HepG2 (cell line): ENCODE results near the gene CNNM1. TPM values are rescaled to one million over a fixed set of nuclear protein-coding genes. Genes with fewer than 3 reads are reported as not detected.

Source experiments
- ATAC-seq: fragments of 200-7000 bp; cut with Tn5 transposase; 3 replicates; pipeline ENCODE4 v1.9.1; 2020; ENCODE audit warnings: mild to moderate bottlenecking, moderate library complexity
- BruUV-seq: library from RNA; stranded (reverse); fragments of 400-500 nt; replicated peaks from 2 replicates; lab custom pipeline; 2021; lab: Mats Ljungman, UMichigan
- CTCF ChIA-PET: fragments of 300-600 bp; formaldehyde crosslinking; extraction: SDS; loops from one replicate; lab custom pipeline; 2021; ENCODE audit warnings: low total read pairs, inconsistent platforms, low intra/inter-chr PET ratio; lab: Yijun Ruan, JAX
- POLR2A ChIA-PET: fragments of 350-600 bp; sonication (Branson Sonifier 250); formaldehyde crosslinking; loops from one replicate; lab custom pipeline; 2020; ENCODE audit warnings: antibody characterized with exemption, inconsistent platforms; lab: Yijun Ruan, JAX
- DNase-seq: peaks from one replicate; pipeline ENCODE4 v3.0.0-alpha.2; 2015; ENCODE audit warnings: low spot score
- FAIRE-seq: peaks from 3 replicates; lab custom pipeline; 2011; peaks lifted over from hg19 to GRCh38; lab: Jason Lieb, UNC
- H2AFZ ChIP-seq: one replicate; pipeline ENCODE4 v1.6.1; 2011; ENCODE audit warnings: low read length, inconsistent platforms
- H3K27ac ChIP-seq: fragments of 300-600 bp; 3 replicates; pipeline ENCODE4 v1.8.0; 2011; ENCODE audit warnings: mixed run types, mild to moderate bottlenecking, mixed read lengths, low read length, inconsistent platforms; ENCODE audit not compliant: insufficient read depth; ENCODE audit errors: extremely low read length
- H3K27me3 ChIP-seq, 2 experiments: fragments of 200-600 bp in 1 of 2; 2 replicates in 1 of 2; 3 replicates in 1 of 2; pipeline versions ENCODE4 v1.6.0 to v1.8.0; 2011; ENCODE audit warnings: low read length in 2 of 2, mild to moderate bottlenecking in 2 of 2, moderate library complexity in 2 of 2, inconsistent platforms in 1 of 2; ENCODE audit not compliant: insufficient read depth in 2 of 2, control insufficient read depth in 1 of 2
- H3K36me3 ChIP-seq, 2 experiments: fragments of 200-600 bp in 1 of 2; replicated peaks in 1 of 2; 2 replicates in 1 of 2; 3 replicates in 1 of 2; pipeline versions ENCODE4 v1.5.1 to v1.8.0; 2011; ENCODE audit warnings: low read length in 2 of 2, inconsistent platforms in 1 of 2; ENCODE audit not compliant: insufficient read depth in 2 of 2, control insufficient read depth in 1 of 2
- H3K4me1 ChIP-seq: 2 replicates; pipeline ENCODE4 v1.5.1; 2012; ENCODE audit warnings: low read length, inconsistent platforms; ENCODE audit not compliant: insufficient read depth
- H3K4me2 ChIP-seq: 2 replicates; pipeline ENCODE4 v1.6.0; 2011; ENCODE audit warnings: low read depth, low read length, inconsistent platforms
- H3K4me3 ChIP-seq, 3 experiments: fragments of 200-600 bp in 1 of 3; sonication (generic), shearing (Covaris generic) in 1 of 3; replicated peaks in 1 of 3; 2 replicates each; pipeline ENCODE4 v1.5.1; 2011 to 2016; ENCODE audit warnings: low read length in 3 of 3, inconsistent platforms in 2 of 3, low read depth in 2 of 3, mild to moderate bottlenecking in 2 of 3, control low read depth in 1 of 3, mixed read lengths in 1 of 3; ENCODE audit not compliant: insufficient read depth in 1 of 3
- H3K79me2 ChIP-seq: one replicate; pipeline ENCODE4 v1.6.1; 2011; ENCODE audit warnings: low read length, inconsistent platforms; ENCODE audit not compliant: insufficient read depth
- H3K9ac ChIP-seq: 2 replicates; pipeline ENCODE4 v1.6.0; 2011; ENCODE audit warnings: mild to moderate bottlenecking, low read depth, low read length, inconsistent platforms; ENCODE audit not compliant: insufficient read depth
- H3K9me3 ChIP-seq: 2 replicates; pipeline ENCODE4 v1.5.1; 2012; ENCODE audit warnings: mild to moderate bottlenecking, low read length
- H4K20me1 ChIP-seq: 2 replicates; pipeline ENCODE4 v1.6.0; 2011; ENCODE audit warnings: inconsistent platforms, mild to moderate bottlenecking, low read length, moderate library complexity; ENCODE audit not compliant: insufficient read depth
- CEBPG ChIP-seq: IDR thresholded peaks from 2 replicates; pipeline ENCODE4 v1.6.1; 2016
- GATA4 ChIP-seq: sonication (generic); IDR thresholded peaks from 2 replicates; pipeline ENCODE4 v1.6.1; 2016; ENCODE audit warnings: antibody characterized with exemption, low read depth, borderline replicate concordance
- HNF4A ChIP-seq: sonication (generic); formaldehyde crosslinking; IDR thresholded peaks from 2 replicates; pipeline ENCODE4 v1.4.0; 2020; ENCODE audit warnings: missing genetic modification reagents
- HNRNPLL ChIP-seq: fragments of 200-400 bp; formaldehyde crosslinking; IDR thresholded peaks from 2 replicates; pipeline ENCODE4 v1.6.1; 2017; ENCODE audit warnings: mild to moderate bottlenecking, low read depth, low read length; ENCODE audit not compliant: poor library complexity, severe bottlenecking
- JUND ChIP-seq: sonication (generic); formaldehyde crosslinking; IDR thresholded peaks from 2 replicates; pipeline ENCODE4 v1.8.0; 2022; ENCODE audit warnings: mild to moderate bottlenecking, missing genetic modification reagents
- PTBP1 ChIP-seq: fragments of 200-400 bp; formaldehyde crosslinking; IDR thresholded peaks from 2 replicates; pipeline ENCODE4 v1.6.1; 2018; ENCODE audit warnings: low read length, low read depth; ENCODE audit not compliant: poor library complexity, severe bottlenecking
- RBFOX2 ChIP-seq: fragments of 200-400 bp; formaldehyde crosslinking; IDR thresholded peaks from 2 replicates; pipeline ENCODE4 v1.6.1; 2017; ENCODE audit warnings: low read depth, mild to moderate bottlenecking, low read length
- SRSF4 ChIP-seq: fragments of 200-400 bp; formaldehyde crosslinking; IDR thresholded peaks from one replicate; pipeline ENCODE4 v1.6.1; 2018; ENCODE audit warnings: mild to moderate bottlenecking, low read depth, low read length, moderate library complexity; ENCODE audit not compliant: poor library complexity, severe bottlenecking
- TFDP1 ChIP-seq: IDR thresholded peaks from 2 replicates; pipeline ENCODE4 v1.6.1; 2016; ENCODE audit warnings: missing compliant biosample characterization, missing genetic modification reagents, borderline replicate concordance
- ZFP62 ChIP-seq: sonication (generic); formaldehyde crosslinking; IDR thresholded peaks from 2 replicates; pipeline ENCODE4 v1.4.0; 2020; ENCODE audit warnings: missing genetic modification reagents
- ZNF281 ChIP-seq: sonication (generic); formaldehyde crosslinking; IDR thresholded peaks from 2 replicates; pipeline ENCODE4 v1.4.0; 2020; ENCODE audit warnings: missing genetic modification reagents, borderline replicate concordance
- ZNF747 ChIP-seq: sonication (generic); formaldehyde crosslinking; IDR thresholded peaks from 2 replicates; pipeline ENCODE4 v1.8.1; 2023; ENCODE audit warnings: missing genetic modification reagents, mild to moderate bottlenecking, borderline replicate concordance
- ZNF83 ChIP-seq: sonication (generic); formaldehyde crosslinking; IDR thresholded peaks from 2 replicates; pipeline ENCODE4 v1.4.0; 2020; ENCODE audit warnings: missing genetic modification reagents, mild to moderate bottlenecking, borderline replicate concordance
- WGBS: methylation state at CpG from one replicate; pipeline ENCODE4 v1.1.6; 2017; ENCODE audit warnings: low lambda C conversion rate; 5-methylcytosine and 5-hydroxymethylcytosine counted together
- in situ Hi-C: cut with HindIII; loops from 2 replicates; pipeline ENCODE4 v1.10.0; 2017; ENCODE audit warnings: low pct_unique_long_range_greater_than_20kb; ENCODE audit not compliant: extremely low pct_ligation_motif_present
- intact Hi-C: fragments of 100-400 bp; cut with micrococcal nuclease; formaldehyde crosslinking; loops from one replicate; pipeline ENCODE4 v1.10.0; 2022; ENCODE audit not compliant: unreplicated experiment
- polyA plus RNA-seq, 8 experiments: library from polyadenylated mRNA; depleted of rRNA in 3 of 8; stranded (reverse) in 7 of 8; unstranded in 1 of 8; fragments of >200 nt; fragmentation: Illumina TruSeq in 4 of 8; extraction: Trizol in 4 of 8; gene quantifications; 2 replicates each; pipeline versions ENCODE4 v1.2.1 to v1.2.3, GENCODE V29; 2011 to 2016; ENCODE audit warnings: low read depth in 4 of 8, missing spikeins in 1 of 8, mixed read lengths in 1 of 8; ENCODE audit not compliant: insufficient read depth in 1 of 8
- total RNA-seq, 5 experiments: library from RNA; depleted of rRNA; stranded (reverse); fragments of >200 nt; fragmentation: Illumina TruSeq; extraction: Trizol; gene quantifications; 2 replicates each; pipeline ENCODE4 v1.2.3, GENCODE V29; 2016; ENCODE audit warnings: low read depth in 1 of 5
- TF ChIP-seq, protein P1 (sequence below): sonication (generic); formaldehyde crosslinking; IDR thresholded peaks from 2 replicates; pipeline ENCODE4 v1.4.0; 2020; ENCODE audit warnings: mild to moderate bottlenecking, missing genetic modification reagents

Gene CNNM1
- total and polyA plus RNA-seq, 2 of the 13 experiments (the other 11 are each of a cell fraction or from before 2014, with no cell fraction given), result 4.3 to 9.6 TPM

- TF ChIP-seq RBFOX2, result no peak
- TF ChIP-seq CEBPG, result no peak
- no peak for TF ChIP-seq HNF4A (CRISPR knock-in tag)
- no peak for TF ChIP-seq SRSF4
- no peak for TF ChIP-seq ZNF747 (CRISPR knock-in tag)
- TF ChIP-seq PTBP1, result no peak
- TF ChIP-seq HNRNPLL, result no peak
- TF ChIP-seq TFDP1, result no peak
- TF ChIP-seq GATA4, result no peak
- no peak for TF ChIP-seq ZNF83 (CRISPR knock-in tag)
- no peak for TF ChIP-seq JUND
- no peak for TF ChIP-seq ZNF281 (CRISPR knock-in tag)
- TF ChIP-seq ZFP62 (CRISPR knock-in tag), result no peak
- TF ChIP-seq, protein P1, sequence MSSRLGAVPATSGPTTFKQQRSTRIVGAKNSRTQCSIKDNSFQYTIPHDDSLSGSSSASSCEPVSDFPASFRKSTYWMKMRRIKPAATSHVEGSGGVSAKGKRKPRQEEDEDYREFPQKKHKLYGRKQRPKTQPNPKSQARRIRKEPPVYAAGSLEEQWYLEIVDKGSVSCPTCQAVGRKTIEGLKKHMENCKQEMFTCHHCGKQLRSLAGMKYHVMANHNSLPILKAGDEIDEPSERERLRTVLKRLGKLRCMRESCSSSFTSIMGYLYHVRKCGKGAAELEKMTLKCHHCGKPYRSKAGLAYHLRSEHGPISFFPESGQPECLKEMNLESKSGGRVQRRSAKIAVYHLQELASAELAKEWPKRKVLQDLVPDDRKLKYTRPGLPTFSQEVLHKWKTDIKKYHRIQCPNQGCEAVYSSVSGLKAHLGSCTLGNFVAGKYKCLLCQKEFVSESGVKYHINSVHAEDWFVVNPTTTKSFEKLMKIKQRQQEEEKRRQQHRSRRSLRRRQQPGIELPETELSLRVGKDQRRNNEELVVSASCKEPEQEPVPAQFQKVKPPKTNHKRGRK, result no peak
- no peak overlapping the region for H3K27ac ChIP-seq
- H3K4me2 ChIP-seq, result no peak overlapping the region
- in situ Hi-C loops (no loop called here), intact Hi-C loops (no loop called here)
- peaks cover 11% of the 10 kb centered on the region; the same call in 1 of the 2 replicates for H3K9me3 ChIP-seq
- BruUV-seq, result no TSS peak
- FAIRE-seq, result no peak
- ATAC-seq, result no peak
- ChIA-PET CTCF (no interaction called here), POLR2A (no interaction called here)
- 0% methylated on average over 1 of the region's 1 CpG for WGBS
- H3K36me3 ChIP-seq, result no peaks in the 10 kb centered on the region
- H3K9ac ChIP-seq, result no peak overlapping the region
- no peaks in the 10 kb centered on the region for H3K79me2 ChIP-seq
- no peaks in the 10 kb centered on the region for H4K20me1 ChIP-seq
- H3K27me3 ChIP-seq, result peaks cover 0 to 3% of the 10 kb centered on the region in 2 experiments; a peak in 1 of 5 replicates
- no peak overlapping the region for H2AFZ ChIP-seq
- H3K4me1 ChIP-seq, result peaks cover 6% of the 10 kb centered on the region; the same call in 1 of the 2 replicates
- DNase-seq, result no peak
- no peak overlapping the region for H3K4me3 ChIP-seq
Observed at GRCh38 chr10:99279626-99280111, 49.5 kb upstream of the CNNM1 start.
